Fibroblast of peridontal ligament (primary cell): ENCODE measurements around the gene SMYD2.

ENCODE experiments used
- DNase-seq: peaks from one replicate; pipeline ENCODE4 v3.0.0-alpha.2; 2010; ENCODE audit errors: extremely low read depth

The SMYD2 gene, protein sequence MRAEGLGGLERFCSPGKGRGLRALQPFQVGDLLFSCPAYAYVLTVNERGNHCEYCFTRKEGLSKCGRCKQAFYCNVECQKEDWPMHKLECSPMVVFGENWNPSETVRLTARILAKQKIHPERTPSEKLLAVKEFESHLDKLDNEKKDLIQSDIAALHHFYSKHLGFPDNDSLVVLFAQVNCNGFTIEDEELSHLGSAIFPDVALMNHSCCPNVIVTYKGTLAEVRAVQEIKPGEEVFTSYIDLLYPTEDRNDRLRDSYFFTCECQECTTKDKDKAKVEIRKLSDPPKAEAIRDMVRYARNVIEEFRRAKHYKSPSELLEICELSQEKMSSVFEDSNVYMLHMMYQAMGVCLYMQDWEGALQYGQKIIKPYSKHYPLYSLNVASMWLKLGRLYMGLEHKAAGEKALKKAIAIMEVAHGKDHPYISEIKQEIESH

DNA sequence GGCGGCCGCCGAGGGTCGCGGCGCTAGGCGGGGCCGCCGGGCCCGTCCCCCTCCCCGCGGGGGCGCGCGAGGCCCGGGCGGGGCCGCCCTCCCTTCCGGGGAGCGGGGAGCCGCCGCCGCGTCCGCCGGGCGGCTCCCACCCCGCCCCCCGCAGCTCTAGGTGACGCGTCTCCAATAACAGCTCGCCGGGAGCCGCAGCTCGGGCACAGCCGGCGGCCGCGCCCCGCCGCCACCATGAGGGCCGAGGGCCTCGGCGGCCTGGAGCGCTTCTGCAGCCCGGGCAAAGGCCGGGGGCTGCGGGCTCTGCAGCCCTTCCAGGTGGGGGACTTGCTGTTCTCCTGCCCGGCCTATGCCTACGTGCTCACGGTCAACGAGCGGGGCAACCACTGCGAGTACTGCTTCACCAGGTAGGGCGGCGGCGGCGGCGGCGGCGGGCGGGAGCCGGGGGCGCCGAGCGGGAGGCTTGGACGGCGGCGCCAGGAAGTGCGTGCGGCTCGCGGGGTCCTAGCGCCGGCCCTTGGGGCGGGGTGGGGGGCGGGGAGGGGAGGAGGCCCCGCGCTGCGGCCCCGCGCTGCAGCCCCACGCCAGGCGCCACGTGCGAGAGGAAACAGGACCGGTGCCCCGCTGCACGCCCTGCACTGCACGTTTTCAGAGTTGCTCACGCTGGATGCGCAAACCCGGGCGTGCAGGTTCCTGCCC is at the start of gene SMYD2:
TSS of gene SMYD2 (plus strand) at position 139 of the 699 bp plus-strand sequence. CDS start at position 235, 96 bp downstream.
- no peak for DNase-seq

DNA sequence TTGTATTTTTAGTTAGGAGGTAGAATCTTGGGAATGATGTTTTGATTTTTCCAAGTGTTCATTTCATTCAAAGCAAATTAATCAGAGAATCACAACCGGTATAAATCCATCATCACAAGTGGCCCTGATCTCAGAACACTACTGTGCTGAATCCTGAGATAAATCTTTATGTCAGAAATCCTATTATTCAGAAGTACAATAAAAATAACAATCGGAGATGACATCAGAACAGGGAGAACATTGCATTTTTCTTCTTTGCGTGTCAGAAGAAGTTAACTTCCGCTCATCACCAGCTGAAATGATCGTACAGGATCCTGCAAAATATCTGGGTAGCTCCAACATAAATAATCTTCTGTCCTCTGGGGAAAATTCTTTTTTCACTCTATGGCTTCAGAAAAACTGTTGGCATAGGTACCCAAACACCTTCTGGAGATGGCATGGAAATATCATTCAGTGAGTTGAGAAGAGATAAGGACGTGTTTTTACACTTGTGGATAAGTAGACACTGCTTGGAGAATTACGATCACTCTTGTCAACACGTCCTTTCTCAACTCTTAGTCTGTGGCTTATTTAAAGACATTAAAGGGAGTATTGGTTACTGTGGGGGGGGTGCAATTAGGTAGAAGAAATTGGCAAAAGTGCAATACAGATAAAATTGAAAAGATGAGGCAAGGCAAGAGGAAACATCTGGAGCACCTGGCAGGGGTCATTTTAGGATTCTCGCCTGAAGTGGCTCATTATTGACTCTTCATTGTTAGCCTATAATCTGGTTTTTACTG is 46.9 kb upstream of the SMYD2 start:
- DNase-seq: no peak

DNA sequence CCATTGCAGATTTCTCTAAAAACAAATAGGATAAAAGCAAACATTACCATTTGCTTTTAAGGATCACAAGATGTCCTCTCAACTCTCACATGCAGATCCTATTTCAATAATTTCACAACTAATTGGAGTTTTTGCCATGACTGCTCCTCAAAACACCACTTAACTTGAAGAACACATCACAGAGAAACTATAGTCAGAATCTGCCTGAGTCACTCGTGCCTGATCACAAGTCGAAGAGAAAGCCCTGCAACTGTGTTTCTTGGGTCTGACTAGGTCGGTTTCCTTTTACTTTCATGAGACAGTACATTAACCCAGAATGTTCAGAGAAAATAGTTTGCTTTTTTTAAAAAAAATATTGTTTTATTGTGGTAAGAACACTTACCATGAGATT is 46.3 kb upstream of the SMYD2 start:
- peak; percentile 43 for DNase-seq

DNA sequence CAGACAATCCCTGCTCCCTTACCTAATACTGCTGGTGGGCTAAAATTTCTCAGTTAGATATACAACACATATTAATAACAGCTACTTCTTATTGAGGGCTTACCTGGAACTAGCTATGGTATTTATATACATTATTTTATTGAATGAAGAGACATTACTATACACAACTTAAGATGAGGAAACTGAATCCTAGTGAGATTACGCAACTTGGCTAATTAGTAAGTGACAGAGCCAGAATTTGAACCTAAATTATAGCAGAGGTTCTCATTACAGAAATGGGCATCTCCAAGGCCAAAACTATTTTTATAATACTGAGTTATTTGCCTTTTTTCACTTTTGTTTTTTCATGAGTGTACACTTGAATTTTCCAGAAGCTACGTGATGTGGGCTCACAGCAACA is 44.5 kb upstream of the SMYD2 start:
- no peak for DNase-seq

DNA sequence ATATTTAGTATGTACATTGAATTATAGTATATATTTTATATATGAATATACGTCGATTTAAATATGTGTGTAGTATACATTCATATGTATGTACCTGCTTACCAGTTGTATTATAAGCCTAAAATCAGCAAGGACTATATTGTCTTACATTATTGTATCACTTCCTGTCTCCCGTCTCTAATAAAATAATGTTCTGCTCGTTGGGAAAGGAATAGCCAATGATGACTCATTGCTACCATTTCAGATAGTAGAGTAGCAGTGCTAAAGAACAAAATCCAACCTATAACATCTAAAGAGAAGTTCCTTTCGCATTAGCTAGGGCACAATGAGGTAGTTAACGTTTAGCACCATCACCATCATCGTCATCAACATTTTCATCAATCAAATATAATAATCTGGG is 39.9 kb upstream of the SMYD2 start:
- no peak for DNase-seq

DNA sequence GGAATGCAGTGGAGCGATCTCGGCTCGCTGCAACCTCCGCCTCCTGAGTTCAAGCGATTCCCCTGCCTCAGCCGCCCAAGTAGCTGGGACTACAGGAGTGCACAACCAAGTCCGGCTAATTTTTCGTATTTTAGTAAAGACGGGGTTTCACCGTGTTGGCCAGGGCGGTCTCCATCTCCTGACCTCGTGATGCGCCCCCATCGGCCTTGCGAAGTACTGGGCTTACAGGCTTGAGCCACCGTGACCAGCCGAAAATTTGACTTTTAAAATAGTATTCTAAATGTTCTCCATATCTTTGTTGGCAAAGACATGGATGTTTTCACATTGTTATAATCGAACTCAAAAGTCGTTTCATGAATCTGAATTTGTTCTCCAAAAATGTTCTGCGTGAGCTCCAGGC is 36.7 kb upstream of the SMYD2 start:
- no peak for DNase-seq

DNA sequence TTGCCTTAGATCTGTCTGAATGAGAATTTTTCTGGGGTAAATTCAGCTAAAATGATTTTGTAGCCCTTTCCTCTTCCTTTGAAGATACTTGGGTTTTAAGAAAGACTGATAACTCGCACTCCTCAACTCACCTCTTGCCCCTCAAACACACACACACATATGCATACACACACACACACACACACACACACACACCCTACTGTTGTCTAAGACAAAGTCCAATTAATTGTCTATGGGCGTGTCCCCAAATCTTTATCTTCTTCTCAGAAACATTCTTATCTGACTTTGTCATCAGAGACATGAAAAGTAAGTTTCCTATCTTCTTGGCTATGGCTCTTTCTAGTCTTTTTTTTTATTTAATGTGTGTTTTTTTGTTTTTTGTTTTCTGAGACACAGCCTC is 36.1 kb upstream of the SMYD2 start:
- no peak for DNase-seq

DNA sequence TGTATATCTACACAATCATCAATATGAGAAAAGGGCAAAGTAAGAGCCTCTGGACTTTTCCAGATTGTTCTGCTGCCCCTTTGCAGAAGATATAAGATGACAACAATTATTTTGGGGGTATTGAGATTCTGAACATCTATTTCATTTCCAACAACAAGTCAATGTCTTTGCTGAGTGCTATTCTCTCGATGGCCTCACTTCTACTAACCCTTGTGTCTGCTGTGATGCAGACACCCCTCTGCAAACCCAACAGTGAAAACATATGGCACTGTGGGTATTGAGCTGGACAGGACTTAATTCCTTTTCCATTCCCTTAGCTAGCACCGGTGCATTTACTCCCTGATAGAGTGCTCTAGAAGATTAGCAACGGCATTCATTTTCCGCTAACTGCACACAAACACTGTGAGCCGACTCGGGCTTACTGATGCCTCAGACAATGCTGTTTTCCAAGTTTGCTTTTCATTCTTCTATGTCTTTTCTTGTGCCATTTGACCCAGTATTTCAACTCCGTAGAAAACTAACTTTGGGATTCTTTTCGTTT is 33.4 kb upstream of the SMYD2 start:
- no peak for DNase-seq

DNA sequence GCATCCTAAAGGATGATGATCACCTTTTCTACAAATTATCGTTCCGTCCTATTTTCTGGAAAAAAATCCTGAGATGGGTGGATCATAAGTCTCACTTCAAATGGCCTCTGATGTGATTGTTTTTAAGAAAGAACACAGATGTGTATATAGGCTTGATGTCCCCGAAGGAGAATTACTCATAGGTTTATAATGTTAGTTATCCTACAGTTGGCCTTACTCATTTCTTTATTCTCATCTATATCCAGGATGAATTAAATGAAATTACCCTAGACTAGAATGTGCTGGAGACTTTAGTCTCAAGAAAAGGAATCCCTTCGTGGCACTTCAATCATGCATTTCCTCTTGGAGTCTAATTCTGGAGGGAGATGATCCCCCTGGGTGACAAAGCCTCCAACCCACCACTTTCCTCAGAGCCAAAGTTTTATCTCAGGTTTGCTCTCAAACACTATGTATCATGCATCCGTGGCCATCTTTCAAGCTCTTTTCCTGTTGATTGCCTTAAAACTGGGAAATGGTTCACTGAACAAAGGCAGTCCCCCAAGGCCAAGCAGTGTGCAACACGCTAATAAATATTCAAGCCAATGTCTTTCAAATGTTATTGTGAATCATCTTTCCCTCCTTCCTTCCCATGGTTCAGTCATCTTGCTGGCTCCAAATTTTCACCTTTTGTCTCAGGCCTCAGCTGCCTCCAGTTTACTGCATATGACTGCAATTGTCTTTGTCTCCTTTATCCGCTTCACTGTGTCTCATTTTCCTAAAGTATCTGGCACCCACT is 32.5 kb upstream of the SMYD2 start:
- peak; percentile 31 for DNase-seq

DNA sequence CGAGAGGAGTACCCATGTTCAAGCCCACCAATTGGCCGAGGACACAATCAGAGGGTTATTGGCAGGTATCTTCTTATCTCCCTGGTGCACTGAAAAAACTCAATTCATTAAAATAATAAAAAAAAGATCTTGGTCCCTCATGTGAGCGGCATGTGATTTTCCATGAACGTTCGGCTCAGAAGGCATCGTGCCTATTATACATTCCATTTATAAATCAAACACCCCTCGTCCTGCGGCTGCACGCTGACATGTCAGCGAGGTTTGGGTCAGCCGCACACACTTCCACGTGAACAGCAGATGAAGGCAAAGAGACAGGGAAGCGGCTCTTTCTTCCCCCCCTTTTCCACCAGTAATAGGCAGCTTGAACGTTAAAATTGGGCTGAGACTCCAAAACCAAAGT is 31.3 kb upstream of the SMYD2 start:
- no peak for DNase-seq

DNA sequence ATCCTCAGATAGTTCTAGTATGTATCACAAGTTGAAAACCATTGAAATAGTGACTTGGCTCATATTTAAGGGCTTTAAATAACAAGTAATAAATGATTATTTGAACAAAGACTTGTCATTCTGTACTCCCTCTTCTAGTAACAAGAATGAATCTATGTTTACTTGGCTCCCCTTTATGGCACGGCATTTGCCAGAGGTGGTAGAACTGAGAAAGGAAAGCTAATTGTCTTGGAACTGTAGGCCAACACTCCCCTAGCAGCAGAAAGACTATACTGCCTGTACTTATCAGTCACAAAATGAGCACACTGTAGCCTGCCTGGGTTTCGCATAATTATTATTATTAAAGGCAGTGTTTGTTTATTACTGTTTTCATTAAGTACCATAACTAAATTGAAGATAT is 29.6 kb upstream of the SMYD2 start:
- no peak for DNase-seq

DNA sequence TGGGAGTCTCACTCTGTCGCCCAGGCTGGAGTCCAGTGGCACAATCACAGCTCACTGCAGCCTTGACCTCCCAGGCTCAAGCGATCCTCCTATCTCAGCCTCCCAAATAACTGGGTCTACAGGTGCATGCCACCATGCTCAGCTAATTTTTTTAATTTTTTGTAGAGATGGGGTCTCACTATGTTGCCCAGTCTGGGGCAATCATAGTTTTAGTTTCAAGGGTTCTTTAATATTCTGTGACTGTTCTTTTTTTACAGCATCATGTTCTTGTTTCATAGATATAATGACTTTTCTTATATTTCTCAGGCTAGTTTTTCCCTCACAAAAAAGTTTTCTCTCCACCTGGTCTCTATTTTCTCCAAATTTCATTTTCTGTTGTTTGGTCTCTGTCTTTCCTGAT is 25.4 kb upstream of the SMYD2 start:
- DNase-seq: no peak

DNA sequence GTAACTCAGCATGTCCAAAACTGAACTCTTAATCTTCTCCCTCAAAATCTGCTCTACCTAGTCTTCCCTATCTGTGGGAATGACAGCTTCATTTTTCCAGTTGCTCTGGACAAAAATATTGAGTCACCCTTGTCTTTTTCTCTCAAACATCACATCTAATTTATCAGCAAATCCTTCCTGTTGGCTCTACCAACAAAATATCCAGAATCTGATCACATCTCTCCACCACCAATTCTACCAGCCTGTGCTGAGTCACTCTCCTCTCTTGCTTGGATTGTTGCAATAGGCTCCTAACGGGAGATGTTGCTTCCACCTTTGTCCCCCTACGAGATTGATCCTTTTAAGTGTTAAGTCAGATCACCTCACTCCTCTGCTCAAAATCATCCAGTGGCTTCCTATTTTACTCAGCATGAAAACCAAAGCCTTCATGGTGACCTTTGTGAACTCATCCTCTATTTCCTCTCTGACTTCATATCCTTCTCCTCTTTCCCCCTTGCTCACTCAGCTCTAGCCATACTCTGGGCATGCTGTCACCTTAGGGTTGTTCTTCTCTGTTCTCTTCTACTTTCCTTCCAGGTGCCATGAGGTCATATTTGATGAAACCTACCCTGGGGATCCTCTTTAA is 21.5 kb upstream of the SMYD2 start:
- peak; percentile 33 for DNase-seq

DNA sequence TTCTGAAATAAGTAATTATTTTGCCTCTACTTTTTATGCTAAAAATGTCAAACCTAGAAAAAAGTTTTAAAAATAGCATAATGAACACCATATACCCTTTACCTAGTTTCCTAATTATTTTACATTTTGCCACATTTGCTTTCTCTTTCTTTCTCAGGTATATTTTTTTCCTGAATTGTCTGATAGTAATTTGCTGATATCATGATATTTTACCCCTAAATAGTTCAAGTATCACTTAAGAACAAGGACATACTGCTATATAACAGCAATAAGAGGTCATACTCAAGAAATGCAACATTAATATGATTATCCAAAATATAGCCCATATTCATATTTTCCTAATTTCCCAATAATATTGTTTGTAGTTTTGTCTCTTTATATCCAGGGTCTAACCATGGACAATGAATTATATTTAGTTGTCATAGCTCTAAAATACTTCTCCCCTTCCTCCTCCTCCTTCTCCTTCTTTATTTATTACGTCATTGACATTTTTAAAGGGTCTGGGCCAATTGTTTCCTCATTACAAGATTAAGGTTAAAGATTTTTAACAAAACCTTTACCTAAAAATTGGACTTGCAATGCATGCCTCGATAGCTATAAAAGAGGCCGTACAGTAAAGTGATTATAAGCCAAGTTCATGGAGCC is 20.3 kb upstream of the SMYD2 start:
- no peak for DNase-seq

DNA sequence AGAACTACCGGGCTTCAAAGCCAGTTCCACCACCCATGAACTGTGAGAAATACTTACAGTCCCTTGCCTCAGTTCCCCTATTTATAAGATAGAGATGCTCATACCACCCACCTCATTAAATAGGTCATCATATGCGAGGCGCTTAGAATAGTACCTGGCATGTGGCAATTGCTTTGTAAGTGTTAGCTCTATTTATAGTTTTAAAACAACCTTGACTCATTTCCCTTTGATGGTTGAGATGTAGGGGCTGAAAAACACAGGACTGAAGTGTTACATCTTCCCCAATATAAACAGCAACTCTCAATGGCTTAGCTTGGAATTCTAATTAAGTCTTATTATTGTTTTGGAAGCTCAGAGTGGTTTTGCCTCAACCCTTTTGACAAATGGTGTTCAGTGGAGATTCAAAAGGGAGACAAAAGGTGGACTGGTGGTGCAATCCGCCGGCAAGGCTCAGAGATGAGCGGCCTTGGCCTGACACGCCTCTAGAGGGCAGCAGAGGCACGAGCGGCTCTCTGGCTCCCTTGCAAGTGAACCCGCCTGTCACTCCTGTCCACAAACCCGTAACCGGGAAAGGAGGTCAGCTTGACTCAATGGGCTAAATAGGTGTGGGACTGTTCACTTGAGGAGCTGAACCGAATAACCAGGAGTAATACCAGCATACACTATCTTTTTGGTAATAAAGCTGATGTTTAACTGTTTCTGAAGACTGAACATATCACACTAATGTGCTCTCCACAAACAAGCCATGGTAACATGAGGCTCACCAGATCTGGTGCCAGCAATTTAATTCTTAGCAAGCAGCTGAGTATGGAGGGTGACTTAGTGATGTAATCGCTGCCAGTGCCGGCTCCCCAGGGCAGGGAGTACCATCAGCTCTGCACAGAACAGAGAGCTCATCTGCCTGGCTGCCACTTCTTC is 19.5 kb upstream of the SMYD2 start:
- peak; percentile 86 for DNase-seq

DNA sequence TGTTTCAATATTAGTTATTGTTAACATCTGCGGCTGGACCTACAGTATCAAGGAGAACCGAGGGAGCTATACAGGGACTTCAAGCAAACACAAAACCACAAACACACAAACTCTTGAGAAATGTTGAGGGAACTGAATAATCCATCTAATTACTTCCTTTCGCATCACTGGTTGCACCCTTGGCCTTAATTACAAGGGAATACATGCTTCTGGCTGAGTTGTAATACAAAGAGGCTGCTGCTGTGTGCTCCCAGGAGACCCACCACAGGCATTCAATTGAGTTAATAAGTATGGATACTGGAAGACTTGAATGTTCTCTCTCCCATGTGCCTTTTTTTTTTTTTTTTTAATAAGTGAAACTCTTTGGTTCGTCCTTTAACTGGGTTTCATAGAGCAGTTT is 16.8 kb upstream of the SMYD2 start:
- peak; percentile 63 for DNase-seq

DNA sequence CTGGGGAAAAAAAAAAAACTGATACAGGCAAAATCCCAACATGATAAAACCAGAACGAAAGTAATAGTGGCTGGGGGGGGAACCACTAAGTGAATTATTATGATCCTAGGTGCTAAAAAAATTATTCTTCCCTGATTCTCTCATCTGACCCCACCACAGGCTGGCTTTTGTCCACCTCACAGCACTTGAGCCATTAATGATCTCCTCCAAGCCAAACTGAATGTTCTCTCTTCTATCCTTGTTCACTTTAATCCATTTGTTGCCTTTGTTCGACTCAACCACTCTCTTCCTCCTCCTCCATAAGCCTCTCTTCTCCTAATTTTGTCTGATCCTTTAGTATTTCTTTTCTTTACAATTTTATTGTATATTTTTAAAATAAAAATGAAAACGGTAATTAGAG is 16.0 kb upstream of the SMYD2 start:
- no peak for DNase-seq

DNA sequence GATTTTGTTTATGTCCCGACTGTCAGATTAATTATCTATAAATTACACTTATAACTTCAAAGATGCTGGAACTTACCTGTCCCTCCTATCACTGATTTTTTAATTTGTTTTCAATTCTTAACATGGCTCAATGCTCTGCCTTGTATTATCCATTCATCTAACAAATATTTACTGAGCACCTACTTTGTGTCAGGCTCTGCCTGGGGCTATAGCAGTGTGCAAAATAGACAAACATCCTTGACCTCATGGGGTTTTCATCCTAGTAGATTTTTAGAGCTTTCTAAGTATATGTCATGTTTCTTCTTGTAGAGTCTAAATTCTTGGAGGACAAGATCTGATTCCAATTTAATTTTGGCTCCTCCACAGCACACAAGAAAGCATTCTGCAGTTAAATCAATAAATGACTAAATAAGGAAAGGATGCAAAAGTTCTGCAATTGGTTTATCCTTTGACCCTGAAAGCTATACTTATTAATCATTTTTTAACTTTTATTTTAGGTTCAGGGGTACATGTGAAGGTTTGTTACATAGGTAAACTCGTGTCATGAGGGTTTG is 10.8 kb upstream of the SMYD2 start:
- DNase-seq: peak; percentile 86
